Caki2 (cell line): Measurements from ENCODE around the gene COG2. TPM values are rescaled to one million over a fixed set of nuclear protein-coding genes. Genes with fewer than 3 reads are reported as not detected.
"Not testable (repeated sequence)": the region's sequence is repeated elsewhere in the genome, so short reads cannot be mapped to it uniquely, and the experiment has no call there.

Source experiments
- DNase-seq: peaks from one replicate; pipeline ENCODE4 v3.0.0-alpha.2; 2015; ENCODE audit warnings: low read depth
- in situ Hi-C: cut with HindIII; loops from 2 replicates; pipeline ENCODE4 v1.10.0; 2016; ENCODE audit warnings: low sequenced_read_pairs, low pct_unique_long_range_greater_than_20kb, mixed read lengths
- total RNA-seq: library from RNA; depleted of rRNA; stranded (reverse); fragments of >200 nt; shearing (Covaris generic); gene quantifications from 2 replicates; pipeline ENCODE4 v1.2.3, GENCODE V29; 2014; ENCODE audit warnings: low replicate concordance

Gene COG2
- total RNA-seq, 1 experiment from 2014 or later, result 21.7 TPM

- in situ Hi-C loops, result no loop called here
These were observed 50.9 kb downstream of the COG2 start for GRCh38 chr1:230693221-230693620.

GRCh38 chr1:230693777-230694176, 51.5 kb downstream of the COG2 start:
- in situ Hi-C loops, result no loop called here
- no peak for DNase-seq

More at GRCh38 chr1:230693221-230693620, 50.9 kb downstream of the COG2 start:
- DNase-seq, result no peak

DNA sequence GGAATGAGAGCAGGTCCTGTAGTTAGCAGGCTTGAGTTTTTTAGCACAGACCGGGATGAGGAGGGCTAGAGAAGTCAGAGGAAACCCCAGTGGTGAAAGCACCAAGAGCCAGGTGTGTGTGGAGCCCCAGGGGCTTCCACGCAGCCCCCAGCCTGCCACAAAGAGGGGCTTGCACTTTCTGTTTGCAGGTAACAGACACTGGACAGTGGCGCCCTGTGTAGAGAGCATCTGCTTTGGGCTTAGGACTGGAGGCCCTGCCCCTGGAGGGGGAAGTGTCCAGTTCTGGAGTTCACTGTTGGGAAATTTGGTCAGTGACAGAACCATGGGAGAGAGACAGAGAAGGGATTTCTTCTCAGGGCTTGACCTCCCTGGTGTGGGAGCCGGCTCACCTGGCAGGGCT, 52.2 kb downstream of the COG2 start:
- DNase-seq, result no peak
- in situ Hi-C loops, result no loop called here

DNA sequence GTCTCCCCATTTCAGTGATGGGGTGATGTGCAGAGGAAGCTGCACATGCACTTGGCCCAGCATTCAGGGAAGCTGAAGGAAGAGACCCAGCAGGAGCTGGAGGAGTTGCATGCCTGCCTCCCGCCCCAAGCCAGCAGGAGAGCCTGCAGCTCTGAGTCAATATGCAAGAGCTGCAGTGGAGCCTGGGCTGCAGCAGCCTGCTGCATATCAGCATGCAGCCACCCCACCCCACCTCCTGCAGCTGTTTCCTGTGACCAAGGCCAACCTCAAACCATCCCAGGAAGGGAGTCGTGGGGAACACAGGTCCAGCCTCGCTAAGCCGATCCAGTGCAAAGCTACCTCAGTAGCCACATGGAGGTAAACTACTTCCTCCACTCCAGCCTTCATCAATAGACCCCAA, 52.7 kb downstream of the COG2 start:
- in situ Hi-C loops, result no loop called here
- no peak for DNase-seq

DNA sequence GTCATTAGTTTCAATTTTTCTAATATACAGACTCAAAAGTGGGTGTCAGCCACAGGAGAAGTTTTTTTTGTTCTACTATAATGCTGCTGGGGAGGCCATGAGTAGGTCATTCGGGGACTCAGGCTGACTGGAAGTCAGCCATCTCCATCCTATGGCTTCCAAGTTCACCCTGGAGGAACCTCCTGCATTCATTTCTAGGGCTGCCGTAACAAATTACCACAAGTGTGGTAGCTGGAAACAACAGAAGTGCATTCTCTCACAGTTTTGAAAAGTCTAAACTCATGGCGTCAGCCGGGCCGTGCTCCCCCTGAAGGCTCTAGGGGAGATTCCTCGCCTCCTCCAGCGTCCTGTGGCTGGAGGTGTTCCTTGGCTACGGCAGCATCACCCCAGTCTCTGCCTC, 53.9 kb downstream of the COG2 start:
- in situ Hi-C loops, result no loop called here
- no peak for DNase-seq

GRCh38 chr1:230696722-230697437, 54.6 kb downstream of the COG2 start:
- in situ Hi-C loops, result no loop called here
- no peak for DNase-seq

- DNase-seq, result no peak
- in situ Hi-C loops, result no loop called here
These were observed 55.8 kb downstream of the COG2 start for GRCh38 chr1:230698130-230698529.

DNA sequence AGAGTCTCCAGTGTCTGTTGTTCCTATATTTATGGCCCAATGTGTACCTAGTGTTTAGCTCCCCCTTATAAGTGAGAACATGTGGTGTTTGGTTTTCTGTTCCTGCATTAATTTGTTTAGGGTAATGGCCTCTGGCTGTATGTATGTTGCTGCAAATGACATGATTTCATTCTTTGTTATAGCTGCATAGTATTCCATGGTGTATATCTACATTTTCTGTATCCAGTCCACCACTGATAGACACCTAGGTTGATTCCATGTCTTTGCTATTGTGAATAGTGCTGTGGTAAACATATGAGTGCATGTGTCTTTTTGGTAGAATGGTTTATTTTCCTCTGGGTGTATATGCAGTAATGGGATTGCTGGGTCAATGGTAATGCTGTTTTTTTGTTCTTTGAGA, 56.7 kb downstream of the COG2 start:
- DNase-seq, in situ Hi-C loops: not testable (repeated sequence)

DNA sequence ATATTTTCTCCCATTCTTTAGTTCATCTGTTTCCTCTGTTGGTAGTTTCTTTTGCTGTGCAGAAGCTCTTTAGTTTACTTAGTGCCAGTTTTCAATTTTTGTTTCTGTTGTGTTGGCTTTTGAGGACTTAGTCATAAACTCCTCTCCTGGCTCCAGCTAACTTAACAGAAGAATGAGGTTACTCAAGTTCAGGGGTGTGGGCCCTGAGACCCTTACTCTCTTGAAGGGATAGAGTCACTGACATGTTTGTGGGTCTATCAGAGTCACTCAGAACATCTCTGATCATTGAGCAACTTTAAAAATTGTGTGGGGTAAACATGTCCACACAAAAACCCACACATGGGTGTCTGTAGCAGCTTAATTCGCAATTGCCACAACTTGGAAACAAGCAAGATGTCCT, 57.4 kb downstream of the COG2 start:
- in situ Hi-C loops, result no loop called here
- no peak for DNase-seq

GRCh38 chr1:230700132-230700531, 57.9 kb downstream of the COG2 start:
- no peak for DNase-seq
- in situ Hi-C loops, result no loop called here

DNA sequence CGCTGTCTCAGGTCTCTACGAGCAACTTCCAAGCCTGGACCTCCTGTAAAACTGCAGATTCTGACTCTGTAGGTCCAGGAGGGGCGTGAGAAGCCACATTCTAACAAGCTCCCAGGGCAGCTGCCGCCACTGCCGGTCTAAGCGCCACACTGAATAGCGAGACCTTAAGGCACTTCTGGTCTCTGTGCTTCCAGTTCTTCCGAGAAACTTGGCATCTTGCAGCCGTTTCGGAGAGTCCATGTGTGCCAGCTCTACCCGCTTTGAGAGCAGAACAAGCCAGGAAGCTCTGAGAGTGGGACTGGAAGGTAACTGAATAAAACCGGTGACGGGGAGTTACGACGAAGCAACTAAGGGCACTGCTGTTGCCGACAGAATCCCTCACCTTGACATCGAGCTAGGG, 59.2 kb downstream of the COG2 start:
- in situ Hi-C loops, result no loop called here
- no peak for DNase-seq

- no peak for DNase-seq
- in situ Hi-C loops, result no loop called here
These were observed 59.9 kb downstream of the COG2 start for GRCh38 chr1:230701895-230702768.

- DNase-seq, result no peak
- in situ Hi-C loops, result no loop called here
These were observed 60.8 kb downstream of the COG2 start for GRCh38 chr1:230702934-230703678.

DNA sequence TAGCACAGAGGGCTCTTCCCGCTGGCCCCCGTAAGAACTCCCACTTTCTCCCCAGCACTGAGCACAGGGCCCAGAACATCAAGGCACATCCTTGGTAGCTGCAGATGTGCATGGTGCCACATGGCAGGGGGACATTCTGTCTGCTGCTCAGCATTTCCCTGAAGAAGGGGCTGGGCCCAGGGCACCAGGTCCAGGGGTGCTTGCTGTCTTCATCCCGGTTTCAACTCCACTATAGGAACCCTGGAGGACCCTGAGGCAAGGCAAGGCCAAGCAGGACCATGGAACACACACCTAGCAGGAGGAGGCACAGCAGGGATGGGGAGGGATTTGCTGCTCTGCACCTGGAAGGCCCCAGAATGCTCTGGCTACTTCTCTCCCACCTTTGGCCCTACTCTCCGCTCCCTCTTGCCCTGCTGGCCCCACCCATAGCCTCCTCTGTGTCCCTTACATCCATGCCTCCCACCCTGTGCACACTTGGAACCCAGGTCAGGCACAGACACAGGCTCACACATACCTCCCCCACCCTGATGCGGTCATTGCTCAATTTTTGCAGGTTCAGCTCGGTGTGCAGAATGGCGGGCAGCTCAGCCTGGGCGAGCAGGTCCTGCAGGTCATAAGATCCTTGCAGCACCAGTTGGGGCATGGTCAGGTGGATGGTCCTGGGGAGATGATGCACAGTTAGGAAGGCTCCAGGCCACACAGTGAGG, 61.6 kb downstream of the COG2 start:
- in situ Hi-C loops, result no loop called here

DNA sequence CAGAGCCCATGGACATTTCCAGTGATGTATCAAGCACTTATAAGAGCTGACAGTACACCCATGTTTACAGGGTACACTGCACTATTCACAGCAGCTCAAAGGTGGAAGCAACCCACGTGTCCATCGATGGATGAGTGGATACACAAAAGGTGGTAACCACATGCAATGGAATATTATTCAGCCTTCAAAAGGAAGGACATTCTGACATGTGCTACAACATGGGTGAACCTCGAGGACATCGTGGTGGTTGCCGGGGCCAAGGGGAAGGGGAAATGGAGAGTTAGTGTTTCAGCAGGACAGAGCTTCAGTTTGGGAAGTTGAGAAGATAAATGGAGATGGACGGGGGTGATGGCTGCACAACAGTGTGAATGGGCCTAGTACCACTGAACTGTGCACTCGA, 62.5 kb downstream of the COG2 start:
- DNase-seq, result no peak
- in situ Hi-C loops, result no loop called here

More for the DNA sequence above, 61.6 kb downstream of the COG2 start:
- DNase-seq, result no peak

DNA sequence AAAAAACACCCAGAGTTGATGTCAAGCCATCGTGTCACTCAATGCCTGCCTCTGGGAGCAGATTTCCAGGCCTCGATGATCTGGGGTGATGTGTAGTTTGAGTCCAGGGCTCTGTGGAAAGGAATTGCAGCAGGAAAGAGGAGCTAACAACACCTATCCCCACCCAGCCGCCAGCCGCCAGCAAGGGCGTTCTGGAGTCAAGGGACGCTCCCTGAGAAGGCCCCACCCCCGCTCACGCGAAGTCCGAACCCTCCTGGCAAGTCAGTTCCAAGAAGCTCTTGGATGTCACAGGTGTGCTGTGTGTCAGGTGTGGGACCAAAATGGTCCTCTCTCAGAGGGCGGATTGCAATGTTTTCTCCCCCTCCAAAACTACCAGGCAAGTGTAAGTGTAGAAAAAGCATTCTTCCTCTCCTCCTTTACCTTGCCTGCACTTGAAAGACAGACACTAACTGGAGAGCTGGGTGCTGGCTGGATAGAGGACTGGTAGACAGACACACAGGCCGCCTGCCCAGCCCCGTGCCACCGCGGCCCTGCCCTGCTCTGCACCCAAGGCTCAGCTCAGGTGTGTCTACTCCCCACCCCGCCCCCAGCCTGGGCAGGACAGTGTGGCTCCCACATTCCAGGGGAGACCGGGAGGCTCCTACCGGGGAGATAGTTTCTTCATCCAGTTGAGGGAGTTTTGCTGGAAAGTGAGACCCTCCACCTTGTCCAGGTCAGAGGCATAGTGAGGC, 63.2 kb downstream of the COG2 start:
- no peak for DNase-seq
- in situ Hi-C loops, result no loop called here

DNA sequence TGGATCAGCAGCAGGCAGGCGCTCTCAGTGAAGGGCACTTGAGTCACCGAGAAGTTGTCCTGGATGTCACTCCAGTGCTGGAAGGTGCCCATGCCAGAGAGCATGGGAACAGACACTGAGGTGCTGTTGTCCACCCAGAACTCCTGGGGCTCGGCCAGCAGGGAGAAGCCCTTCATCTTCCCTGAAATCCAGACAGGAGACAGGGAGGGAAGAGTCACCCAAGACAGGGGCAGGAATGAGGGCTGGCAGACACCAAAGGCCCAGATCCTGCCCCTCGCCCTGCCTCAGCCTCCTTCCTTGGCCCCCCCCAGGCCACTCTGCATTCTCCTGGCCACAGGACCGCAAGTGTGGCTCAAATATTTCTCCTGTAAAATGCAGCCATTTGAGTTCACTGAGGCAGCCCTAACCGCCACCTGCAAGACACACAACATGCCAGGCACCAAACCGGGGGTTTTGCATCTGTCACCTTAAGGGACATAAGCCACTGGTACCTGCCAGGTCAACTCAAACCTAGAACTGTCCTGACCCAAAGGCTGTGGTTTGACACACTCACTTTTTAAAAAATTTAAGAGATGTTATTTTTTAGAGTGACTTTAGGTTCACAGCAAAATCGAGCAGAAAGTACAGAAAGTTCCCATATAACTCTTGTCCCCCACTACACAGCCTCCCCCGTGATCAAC, 63.9 kb downstream of the COG2 start:
- in situ Hi-C loops, result no loop called here

More for the DNA sequence above, 63.9 kb downstream of the COG2 start:
- DNase-seq, result no peak
